Astrocyte (in vitro differentiated cells and primary cell): Measurements from ENCODE around the gene IFNA10.

Experiments
- CTCF ChIP-seq: IDR thresholded peaks from 2 replicates; pipeline ENCODE4 v1.5.1; 2011; ENCODE audit warnings: low read depth, mild to moderate bottlenecking, inconsistent platforms, low read length, moderate library complexity; ENCODE audit not compliant: insufficient read depth
- EZH2 ChIP-seq: IDR thresholded peaks from 2 replicates; pipeline ENCODE4 v1.6.1; 2012; ENCODE audit warnings: mild to moderate bottlenecking, low read length, inconsistent platforms; ENCODE audit not compliant: insufficient read depth

- TF ChIP-seq CTCF, result no peak
- TF ChIP-seq EZH2, result no peak
These were observed 27.3 kb upstream of the IFNA10 start for GRCh38 chr9:21234153-21234687.
